ENCODE measurements around the gene SYNGAP1.

Gene SYNGAP1

DNA sequence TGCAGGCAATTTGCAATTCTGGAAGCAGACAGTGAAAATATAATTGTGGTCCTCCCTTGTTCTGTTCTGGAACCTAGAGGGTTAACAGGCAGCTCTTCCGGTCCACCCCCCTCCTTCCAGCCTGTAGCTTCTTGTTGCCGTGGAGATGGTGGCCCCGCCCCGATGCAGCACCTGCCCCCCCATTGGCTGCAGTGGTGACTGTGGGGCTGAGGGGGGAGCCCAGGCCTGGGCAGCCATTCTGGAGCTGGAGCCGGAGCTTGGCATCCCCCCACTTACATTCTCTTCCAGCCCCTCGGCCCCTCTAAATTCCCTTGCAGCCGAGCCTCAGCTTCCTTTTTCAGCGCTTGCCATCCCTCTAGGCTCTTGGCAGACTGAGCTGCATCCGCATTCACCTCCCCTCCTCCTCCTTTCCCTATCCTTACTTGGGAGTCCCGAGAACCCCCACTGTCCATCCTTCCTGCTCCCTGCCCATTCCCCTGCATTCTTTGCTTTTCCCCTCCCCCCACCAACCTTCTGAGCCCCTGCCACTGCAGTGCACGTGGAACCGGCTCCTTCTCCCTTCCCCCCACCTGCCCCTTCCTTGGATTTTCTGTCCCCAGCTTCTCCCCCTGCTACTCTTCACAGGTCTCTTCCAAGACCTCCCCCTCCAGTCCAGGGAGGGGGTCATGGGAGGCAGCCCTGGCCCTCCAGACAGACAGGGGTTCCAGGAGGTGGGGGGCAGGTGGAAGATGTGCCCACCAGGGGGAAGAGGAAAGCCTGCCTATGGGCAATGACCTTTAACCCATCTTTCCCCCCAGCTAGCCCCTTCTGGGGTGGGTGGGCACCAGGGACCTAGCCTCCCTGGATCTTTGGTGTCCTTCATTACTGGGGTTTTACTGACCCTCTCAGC lies 11.4 kb downstream of the SYNGAP1 start:
- no peak for DNase-seq (ENCODE audit: extremely low read depth, low read depth)
- TF ChIP-seq, protein P1, sequence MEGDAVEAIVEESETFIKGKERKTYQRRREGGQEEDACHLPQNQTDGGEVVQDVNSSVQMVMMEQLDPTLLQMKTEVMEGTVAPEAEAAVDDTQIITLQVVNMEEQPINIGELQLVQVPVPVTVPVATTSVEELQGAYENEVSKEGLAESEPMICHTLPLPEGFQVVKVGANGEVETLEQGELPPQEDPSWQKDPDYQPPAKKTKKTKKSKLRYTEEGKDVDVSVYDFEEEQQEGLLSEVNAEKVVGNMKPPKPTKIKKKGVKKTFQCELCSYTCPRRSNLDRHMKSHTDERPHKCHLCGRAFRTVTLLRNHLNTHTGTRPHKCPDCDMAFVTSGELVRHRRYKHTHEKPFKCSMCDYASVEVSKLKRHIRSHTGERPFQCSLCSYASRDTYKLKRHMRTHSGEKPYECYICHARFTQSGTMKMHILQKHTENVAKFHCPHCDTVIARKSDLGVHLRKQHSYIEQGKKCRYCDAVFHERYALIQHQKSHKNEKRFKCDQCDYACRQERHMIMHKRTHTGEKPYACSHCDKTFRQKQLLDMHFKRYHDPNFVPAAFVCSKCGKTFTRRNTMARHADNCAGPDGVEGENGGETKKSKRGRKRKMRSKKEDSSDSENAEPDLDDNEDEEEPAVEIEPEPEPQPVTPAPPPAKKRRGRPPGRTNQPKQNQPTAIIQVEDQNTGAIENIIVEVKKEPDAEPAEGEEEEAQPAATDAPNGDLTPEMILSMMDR (IDR thresholded peaks at IDR 0.05; ENCODE audit: low read depth, low read length): no peak

DNA sequence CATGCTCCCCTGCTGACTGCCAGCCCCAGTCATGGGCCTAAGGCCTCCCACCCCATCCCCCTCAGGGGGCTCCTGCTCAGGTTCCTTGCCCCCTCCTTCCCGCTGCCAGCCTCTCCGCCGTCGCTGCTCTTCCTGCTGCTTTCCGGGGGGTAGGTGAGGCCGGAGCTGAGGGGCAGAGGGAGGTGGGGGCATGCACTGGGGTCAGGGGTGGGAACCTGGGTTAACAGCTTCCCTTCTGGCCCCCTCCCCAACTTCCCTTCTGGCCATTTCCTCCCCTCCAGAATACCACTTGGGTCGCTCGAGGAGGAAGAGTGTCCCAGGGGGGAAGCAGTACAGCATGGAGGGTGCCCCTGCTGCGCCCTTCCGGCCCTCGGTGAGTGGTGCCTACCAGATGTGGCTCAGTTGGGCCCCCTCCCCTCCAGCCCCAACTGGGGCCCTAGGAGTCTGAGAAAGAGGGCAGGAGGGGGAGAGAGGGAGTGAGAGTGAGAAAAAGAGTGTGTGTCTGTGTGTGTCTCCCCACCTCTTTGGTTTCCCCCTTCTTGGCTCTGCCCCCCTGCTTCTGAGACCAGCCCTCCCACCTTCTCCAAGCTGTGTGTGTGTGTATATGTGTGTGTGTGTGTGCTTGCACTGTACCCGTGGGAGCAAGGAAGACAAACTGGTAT lies 12.1 kb downstream of the SYNGAP1 start:
- no peak for DNase-seq (ENCODE audit: extremely low read depth, low read depth)
- TF ChIP-seq, protein P1 (IDR thresholded peaks at IDR 0.05; ENCODE audit: low read depth, low read length): no peak

DNA sequence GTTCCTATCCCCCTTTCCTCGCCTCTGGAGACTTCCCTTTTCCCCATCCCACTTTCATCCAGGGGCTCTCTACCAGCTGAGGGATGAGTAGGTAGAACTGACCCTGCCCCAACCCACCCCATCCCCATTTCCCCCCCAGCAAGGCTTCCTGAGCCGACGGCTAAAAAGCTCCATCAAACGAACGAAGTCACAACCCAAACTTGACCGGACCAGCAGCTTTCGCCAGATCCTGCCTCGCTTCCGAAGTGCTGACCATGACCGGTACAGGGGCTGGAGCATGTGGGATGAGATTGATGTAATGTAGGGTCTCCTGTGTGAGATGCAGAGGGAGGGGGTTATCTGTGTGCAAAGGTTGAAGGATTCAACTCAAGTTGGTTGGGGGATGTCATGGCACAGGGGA lies 12.7 kb downstream of the SYNGAP1 start:
- no peak for DNase-seq (ENCODE audit: extremely low read depth, low read depth)

DNA sequence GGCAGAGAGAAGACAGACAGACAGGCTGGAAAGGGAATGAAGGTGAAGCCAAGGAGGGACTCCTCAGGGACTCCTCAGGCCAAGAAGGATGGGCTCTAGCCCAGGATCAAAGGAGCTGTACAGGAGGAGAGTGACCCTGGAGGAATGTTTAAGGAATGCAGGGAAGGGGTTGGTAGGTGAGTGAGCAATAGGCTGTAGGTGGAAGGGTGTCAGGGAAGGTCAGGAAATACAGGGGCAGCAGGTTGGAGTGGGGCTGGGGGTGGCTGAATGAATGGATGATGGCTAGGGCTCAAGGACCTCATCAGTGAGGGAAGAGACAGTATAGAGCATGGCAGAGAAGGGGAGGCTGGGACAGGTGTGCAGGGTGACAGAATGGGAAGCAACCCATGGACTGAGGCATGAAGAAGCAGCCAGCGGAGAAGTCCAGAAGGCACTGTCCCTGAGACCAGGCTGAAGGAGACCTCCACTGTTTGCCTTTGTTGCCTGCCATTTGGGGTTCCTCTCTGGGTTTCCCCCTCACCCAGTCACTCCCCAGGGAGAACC lies 13.2 kb downstream of the SYNGAP1 start:
- TF ChIP-seq, protein P1 (IDR thresholded peaks at IDR 0.05; ENCODE audit: low read depth, low read length): no peak
- DNase-seq (ENCODE audit: extremely low read depth, low read depth): no peak

More for the DNA sequence above, 12.7 kb downstream of the SYNGAP1 start:
- TF ChIP-seq, protein P1 (IDR thresholded peaks at IDR 0.05; ENCODE audit: low read depth, low read length): no peak

DNA sequence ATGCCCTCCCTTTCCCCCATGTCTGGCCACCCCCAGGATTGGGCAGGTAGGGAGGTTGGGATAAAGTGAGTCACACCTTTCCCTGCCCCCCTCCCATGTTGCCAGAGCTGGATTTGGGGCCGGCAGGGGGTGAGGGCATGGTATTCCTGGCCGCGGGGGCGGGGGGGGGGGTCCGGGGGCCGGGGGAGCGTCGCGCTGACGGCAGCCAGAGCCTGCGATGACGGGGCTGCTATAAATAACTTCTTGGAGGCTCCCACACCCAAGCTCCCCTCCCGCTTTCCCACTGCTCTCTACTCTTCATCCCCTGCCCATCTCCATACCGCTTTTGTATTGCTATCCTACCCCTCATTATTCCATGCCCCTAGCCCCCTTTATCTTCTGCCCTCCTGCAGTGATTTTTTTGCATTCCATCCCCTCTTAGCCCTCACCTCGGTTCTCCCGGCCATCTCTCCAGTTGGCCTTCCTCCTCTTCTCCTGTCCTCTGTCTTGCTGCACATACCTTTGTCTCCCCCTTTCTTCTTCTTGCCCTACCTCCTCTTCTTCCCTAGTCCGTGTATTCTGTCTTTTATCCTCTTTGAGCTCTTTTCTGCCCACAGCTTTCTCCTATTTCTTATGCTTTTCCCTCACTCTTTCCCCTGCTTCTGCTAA lies 13.8 kb downstream of the SYNGAP1 start:
- no peak for DNase-seq (ENCODE audit: extremely low read depth, low read depth)
- TF ChIP-seq, protein P1 (IDR thresholded peaks at IDR 0.05; ENCODE audit: low read depth, low read length): no peak

DNA sequence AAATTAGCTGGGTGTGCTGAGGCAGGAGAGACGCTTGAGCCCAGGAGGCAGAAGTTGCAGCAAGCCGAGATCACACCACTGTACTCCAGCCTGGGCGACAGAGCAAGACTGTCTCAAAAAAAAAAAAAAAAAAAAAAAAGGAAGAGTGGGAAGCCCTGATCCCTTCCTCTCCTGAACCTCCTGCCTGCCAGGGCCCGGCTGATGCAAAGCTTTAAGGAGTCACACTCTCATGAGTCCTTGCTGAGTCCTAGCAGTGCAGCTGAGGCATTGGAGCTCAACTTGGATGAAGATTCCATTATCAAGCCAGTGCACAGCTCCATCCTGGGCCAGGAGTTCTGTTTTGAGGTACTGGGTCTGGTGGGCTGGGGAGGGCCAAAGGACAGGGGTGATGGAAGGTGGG lies 15.1 kb downstream of the SYNGAP1 start:
- TF ChIP-seq, protein P1 (IDR thresholded peaks at IDR 0.05; ENCODE audit: low read depth, low read length): no peak
- DNase-seq (ENCODE audit: extremely low read depth, low read depth): no peak

Data from AG09319 (cell line).